ENCODE data around the gene LRIG2.

- TF ChIP-seq CTCF (IDR thresholded peaks at IDR 0.05) (no peak), POLR2A (IDR thresholded peaks at IDR 0.05) (no peak)
Measured at GRCh38 chr1:113035086-113035485, 37.9 kb upstream of the LRIG2 start.

All from heart left ventricle (tissue), 13 donors.